AG09309 (cell line): Measurements from ENCODE around the gene DPYSL3.
A peak's percentile ranks its signal among the peaks of the same experiment; 100 is the strongest.

ENCODE experiments used
- DNase-seq: peaks from one replicate; pipeline ENCODE4 v3.0.0-alpha.2; 2010; ENCODE audit warnings: low read depth
- H3K4me3 ChIP-seq: 2 replicates; pipeline ENCODE4 v1.5.1; 2011; ENCODE audit warnings: mild to moderate bottlenecking, low read depth, low read length, moderate library complexity; ENCODE audit not compliant: control insufficient read depth
- CTCF ChIP-seq: IDR thresholded peaks from 2 replicates; pipeline ENCODE4 v1.5.1; 2011; ENCODE audit warnings: mild to moderate bottlenecking, low read depth, low read length, inconsistent platforms; ENCODE audit not compliant: insufficient read depth, control insufficient read depth; ENCODE audit errors: missing control alignments

Gene DPYSL3

GRCh38 chr5:147481874-147482705 is 27.8 kb downstream of the DPYSL3 start:
- DNase-seq: no peak
- H3K4me3 ChIP-seq: no peak overlapping the region
- no peak for TF ChIP-seq CTCF

- DNase-seq: peak; percentile 69
- TF ChIP-seq CTCF: no peak
- no peak overlapping the region for H3K4me3 ChIP-seq
These were observed 28.5 kb downstream of the DPYSL3 start for GRCh38 chr5:147481376-147481775.

- no peak for DNase-seq
- no peak for TF ChIP-seq CTCF
- no peak overlapping the region for H3K4me3 ChIP-seq
These were observed 29.9 kb downstream of the DPYSL3 start for GRCh38 chr5:147479949-147480348.

GRCh38 chr5:147479444-147479843 is 30.4 kb downstream of the DPYSL3 start:
- DNase-seq: no peak
- no peak overlapping the region for H3K4me3 ChIP-seq
- TF ChIP-seq CTCF: no peak

GRCh38 chr5:147474140-147474539 is 35.7 kb downstream of the DPYSL3 start:
- no peak for TF ChIP-seq CTCF
- H3K4me3 ChIP-seq: no peak overlapping the region
- no peak for DNase-seq

- no peak for DNase-seq
- TF ChIP-seq CTCF: no peak
- no peak overlapping the region for H3K4me3 ChIP-seq
These were observed 37.0 kb downstream of the DPYSL3 start for GRCh38 chr5:147472664-147473475.
